Suprapubic skin (tissue), 4 donors: ENCODE results near the gene IQCN.

ENCODE experiments used
- POLR2A ChIP-seq, 2 donors: fragments of 450-650 bp; IDR thresholded peaks; one replicate each; pipeline ENCODE4 v1.6.1; 2017; ENCODE audit warnings: antibody characterized with exemption in 2 of 2, mild to moderate bottlenecking in 2 of 2, moderate library complexity in 2 of 2
- POLR2AphosphoS5 ChIP-seq, 3 donors: sonication (generic); formaldehyde crosslinking; IDR thresholded peaks; one replicate each; pipeline ENCODE4 v1.6.1; 2017; ENCODE audit warnings: antibody characterized with exemption in 3 of 3

- TF ChIP-seq POLR2A (IDR thresholded peaks at IDR 0.05): no peak
- TF ChIP-seq POLR2AphosphoS5 (IDR thresholded peaks at IDR 0.05): no peak
These were observed 12.9 kb upstream of the IQCN start for GRCh38 chr19:18286973-18287635.
